Measurements from ENCODE around the gene MRPS27.

DNA sequence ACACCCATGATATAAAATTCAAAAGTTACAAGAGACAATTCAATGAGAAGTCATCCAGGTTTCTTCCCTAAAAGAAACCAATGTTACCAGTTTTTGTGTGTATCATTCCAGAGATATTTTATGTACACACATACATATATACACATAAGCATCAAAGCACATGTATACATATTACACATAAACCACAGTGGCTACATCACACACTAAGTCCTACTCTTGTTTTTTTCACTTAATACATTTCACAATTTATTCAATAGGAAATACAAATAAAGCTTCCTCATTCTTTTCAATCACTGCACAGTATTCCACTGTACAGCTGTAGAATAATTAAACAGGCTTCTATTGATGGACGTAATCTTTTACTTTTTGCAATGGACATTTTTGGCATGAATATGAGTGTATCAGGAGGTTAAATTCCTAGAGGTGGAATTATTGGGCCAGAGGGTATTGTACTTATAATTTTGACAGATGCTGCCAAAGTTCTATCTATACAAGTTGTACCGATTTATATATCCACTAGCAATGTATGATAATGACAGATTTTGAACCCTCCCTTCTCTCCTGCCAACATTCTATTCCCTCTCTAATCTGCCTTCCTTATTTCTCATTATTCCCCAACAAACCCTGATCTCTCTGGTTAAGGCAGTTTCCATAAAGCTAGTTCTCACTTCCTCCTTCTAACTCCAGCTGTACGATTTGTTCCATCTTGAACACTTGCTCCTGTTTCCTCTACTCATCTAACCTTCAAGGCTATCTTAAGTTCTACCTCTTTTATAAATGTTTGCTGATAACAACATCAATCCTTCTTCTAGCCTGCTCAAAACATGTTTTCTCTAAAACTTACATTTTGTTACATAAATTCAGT is 35.2 kb downstream of the MRPS27 start:
- no peak for TF ChIP-seq CTCF (IDR thresholded peaks at IDR 0.05; ENCODE audit: low read depth, low read length)
- no peak for TF ChIP-seq POLR2A (IDR thresholded peaks at IDR 0.05; ENCODE audit: extremely low read depth, insufficient read length)
